NCI-H345 (cell line): ENCODE data around the gene CACNA2D4.
A peak's percentile ranks its signal among the peaks of the same experiment; 100 is the strongest.
"Not testable (repeated sequence)": the region's sequence is repeated elsewhere in the genome, so short reads cannot be mapped to it uniquely, and the experiment has no call there.

ENCODE experiments used
- DNase-seq: peaks from one replicate; lab custom pipeline; 2025; lab: John Stamatoyannopoulos, UW

Gene CACNA2D4

GRCh38 chr12:1918081-1918883, at the start of gene CACNA2D4:
Gene CACNA2D4, minus strand, starts transcription at chr12:1918652. Its CDS starts 179 bp downstream, at chr12:1918473.
- DNase-seq, result no peak

- DNase-seq, result no peak
Measured at GRCh38 chr12:1966561-1967226, 48.2 kb upstream of the CACNA2D4 start.

GRCh38 chr12:1965916-1966315, 47.5 kb upstream of the CACNA2D4 start:
- no peak for DNase-seq

GRCh38 chr12:1962051-1963020, 43.9 kb upstream of the CACNA2D4 start:
- no peak for DNase-seq

GRCh38 chr12:1956716-1957115, 38.3 kb upstream of the CACNA2D4 start:
- no peak for DNase-seq

DNA sequence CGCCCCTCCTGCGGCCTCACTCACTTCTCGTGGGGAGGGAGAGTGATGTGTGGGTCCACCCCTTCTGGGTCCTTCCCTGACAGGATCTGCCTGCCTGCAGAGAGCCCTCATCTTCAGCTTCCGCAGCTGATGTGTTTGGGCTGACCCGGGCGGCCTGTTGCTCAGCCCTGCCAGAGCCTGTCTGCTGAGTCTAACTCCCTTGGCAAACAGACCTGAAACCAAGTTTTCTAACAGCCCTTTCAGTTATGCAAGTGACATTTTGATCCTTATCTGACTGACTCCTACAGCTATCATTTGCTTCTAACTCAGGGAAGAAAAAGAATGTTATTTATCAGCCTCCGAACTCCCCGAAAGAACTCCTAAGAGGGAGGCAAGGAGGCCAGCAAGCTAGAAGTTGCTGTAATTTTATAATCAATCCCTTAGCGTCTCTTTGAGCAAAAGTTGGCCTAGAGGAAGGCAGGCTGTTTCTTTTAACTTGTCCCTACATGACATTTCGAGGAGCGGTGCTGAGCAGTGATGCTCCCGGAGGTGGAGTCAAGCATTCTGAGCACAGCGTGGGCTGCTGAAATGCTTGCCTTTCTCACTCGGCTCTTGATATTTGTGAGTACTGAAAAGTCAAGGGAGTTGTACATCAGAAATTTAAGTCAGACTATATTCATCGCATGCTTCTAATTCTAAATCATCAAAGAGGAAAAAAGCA, 31.5 kb upstream of the CACNA2D4 start:
- no peak for DNase-seq

DNA sequence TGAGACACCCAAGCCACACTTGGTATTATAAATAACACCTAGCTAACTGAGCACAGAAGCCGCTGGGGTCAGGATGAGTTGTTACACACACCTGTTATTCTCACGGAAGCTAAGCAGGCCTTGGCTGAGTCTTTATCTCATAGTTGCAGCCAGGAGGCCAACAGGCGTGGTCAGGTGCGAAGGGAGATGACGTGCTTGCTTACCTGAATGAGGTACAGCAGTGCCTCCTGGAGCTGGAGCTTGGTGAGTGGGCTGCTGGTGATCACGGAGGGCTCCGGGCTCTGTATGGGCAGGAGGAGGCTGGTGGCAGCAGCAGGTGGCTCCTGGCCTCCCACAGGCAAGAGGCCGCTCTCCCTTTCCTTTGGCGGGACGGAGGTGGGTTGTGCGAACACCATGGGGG, 30.4 kb upstream of the CACNA2D4 start:
- no peak for DNase-seq

DNA sequence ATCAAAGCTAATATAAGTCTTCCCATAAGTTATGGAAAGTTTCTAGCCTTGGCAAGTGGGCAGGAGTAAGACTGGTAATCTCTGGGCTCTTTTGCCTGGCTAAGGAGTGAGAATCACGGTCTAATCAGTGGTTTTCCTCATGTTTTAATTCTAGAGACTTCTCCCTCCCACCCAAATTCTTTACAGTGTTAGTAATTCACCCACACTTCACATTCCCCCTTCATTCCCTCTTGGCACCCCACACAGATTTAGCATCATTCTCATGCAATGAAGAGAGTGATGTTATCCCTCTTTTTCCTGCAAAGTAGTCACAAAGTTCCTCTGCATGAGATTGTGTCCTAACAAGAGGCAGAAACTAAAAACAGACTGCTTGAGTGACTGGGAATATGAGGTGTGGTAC, 28.6 kb upstream of the CACNA2D4 start:
- DNase-seq, result no peak

- DNase-seq, result no peak
Measured at GRCh38 chr12:1946296-1946695, 27.8 kb upstream of the CACNA2D4 start.

GRCh38 chr12:1945502-1945901, 27.1 kb upstream of the CACNA2D4 start:
- DNase-seq, result not testable (repeated sequence)

DNA sequence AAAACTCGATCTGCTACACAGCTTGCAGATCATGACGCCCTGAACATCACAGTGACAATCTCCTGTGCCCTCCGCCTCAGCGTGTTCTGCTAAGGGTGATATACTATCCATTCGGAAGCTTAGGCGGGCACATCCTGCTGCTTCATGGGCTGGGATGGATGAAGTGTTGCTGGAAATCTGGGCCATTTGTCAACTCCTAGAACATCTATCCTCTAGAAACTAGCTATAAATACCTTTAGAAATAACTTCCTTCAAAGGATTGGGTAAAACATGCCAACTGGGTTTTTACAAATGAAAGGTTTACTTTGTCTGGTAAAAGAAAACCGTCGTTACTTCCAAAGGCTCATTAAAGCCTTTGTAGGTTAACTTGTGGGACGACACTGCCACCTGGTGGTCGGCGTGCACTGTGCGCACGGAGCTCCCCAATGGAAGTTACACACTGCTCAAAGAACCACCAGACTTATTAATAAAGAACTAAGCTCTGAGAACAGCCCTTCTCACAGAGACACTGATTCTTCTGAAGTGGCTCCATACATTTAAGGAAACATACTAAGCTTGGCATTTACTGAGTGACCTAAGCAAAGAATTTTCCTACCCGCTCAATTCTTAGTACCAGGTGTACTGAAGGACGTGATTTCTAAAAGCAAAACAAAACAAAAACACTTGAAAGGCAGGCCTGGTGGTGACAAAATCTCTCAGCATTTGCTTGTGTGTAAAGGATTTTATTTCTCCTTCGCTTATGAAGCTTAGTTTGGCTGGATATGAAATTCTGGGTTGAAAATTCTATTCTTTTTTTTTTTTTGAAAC, 21.6 kb upstream of the CACNA2D4 start:
- DNase-seq, result peak; percentile 82

GRCh38 chr12:1939331-1939730, 20.9 kb upstream of the CACNA2D4 start:
- DNase-seq, result no peak

DNA sequence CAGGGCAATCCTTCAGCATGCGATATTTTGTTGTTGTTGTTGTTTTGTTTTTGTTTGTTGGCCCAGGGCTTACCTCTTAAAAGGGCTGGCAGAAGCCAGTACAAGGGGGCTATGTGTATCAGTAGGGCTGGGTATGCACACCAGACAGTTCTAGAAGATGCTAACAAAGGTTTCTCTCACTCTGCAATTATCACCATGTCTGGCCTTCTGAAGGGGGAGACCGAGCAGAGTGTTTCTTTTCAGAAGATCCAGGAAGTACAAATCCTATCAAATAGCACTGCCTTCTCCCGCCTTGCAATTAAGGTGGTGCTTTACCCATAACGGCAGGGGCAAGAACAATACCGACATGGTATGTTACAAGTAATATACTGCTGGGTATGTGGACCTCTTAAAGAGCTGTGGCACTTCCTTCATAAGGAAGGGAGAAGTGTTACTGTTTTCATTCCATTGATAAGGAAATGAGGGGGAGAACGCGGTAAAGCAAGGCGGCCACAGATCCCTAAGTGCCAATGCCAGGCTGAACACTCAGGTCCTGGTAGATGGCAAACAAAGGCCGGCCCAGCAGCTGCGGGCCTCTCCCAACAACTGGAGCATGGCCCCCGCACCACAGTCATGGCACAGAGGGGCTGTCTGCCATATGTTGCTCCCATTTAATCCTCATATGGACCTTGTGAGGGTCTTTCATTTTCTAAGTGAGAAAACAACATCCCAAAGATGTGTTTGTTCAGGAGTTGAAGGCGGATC, 19.2 kb upstream of the CACNA2D4 start:
- no peak for DNase-seq

- peak; percentile 49 for DNase-seq
Measured at GRCh38 chr12:1936406-1937320, 18.2 kb upstream of the CACNA2D4 start.

DNA sequence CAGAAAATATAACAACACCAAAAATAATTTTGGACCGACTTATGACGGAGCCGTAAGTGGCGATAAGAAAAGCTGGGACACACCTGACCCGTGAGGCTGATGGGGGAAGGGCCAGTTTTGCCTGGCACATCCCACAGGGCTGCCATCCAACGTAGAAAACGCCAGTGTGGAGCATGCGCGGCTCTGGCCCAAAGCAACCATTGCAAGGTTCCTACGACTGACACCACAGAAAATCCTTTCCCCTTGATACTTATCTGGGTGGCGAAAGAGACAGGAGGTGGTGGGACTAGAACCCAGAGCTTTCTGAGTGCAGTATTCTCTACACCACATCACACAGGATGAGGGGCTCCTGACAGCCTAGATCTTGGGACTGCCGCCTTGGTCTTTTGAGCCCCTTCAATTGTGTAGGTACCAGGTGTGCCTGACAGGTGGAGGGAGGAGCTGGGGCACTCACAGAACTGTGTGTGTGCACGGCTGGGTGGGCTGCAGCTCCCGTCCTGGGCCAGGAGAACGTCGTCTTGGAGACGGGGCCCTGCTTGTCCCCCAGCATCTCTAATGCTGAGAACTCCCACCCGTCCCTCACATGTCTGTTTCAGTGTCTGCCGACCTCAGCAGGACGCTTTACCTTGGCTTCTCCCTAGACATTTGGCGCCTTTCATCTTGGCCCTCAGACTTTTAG, 17.4 kb upstream of the CACNA2D4 start:
- no peak for DNase-seq

DNA sequence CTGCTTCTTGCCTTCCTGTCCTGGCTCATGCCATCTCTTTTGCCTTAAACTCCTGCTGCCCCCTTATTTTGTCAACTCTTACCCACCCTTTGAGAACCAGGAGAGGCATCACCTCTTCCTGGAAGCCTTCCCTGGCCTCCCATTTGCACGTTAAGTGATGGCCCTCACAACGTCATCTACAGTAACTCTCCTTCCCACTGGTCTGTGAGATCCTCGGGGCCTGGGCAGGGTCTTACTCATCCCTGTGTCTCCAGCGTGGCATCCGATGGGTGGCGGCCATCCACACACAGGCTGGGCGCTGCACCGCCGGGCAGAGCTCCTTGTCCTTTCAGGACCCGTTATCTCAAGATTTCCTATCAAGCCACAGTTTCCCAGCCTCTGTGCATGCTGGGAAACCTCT, 16.8 kb upstream of the CACNA2D4 start:
- no peak for DNase-seq

DNA sequence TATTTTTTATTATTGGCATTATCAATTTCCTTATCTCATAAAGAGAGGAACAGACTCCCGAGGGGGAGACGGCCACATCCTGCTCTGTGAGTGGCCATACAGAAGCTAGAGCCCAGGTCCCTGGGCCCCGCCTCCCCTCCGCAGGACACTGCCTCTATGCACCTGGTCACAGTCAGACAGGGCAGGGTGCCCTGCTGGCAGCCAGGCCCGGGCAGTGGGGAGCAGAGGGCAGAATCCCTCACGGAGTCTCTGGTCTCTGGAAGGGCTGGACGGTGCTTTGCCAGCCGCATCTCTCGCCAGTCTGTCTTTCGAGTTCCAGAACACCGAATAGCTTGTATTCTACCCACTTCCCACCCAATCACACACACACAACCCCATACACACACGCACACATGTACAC, 16.4 kb upstream of the CACNA2D4 start:
- no peak for DNase-seq

- no peak for DNase-seq
Measured at GRCh38 chr12:1934068-1934467, 15.6 kb upstream of the CACNA2D4 start.
